Measurements from ENCODE around the gene ASPRV1. TPM values are rescaled to one million over a fixed set of nuclear protein-coding genes. Genes with fewer than 3 reads are reported as not detected.

Gene ASPRV1
- 1 to 10 TPM; 8.2 to 9.2 TPM for total RNA-seq
- 3.5 TPM for polyA plus RNA-seq (ENCODE audit: insufficient read depth, low read depth, low replicate concordance)
- long read RNA-seq, donor 1, partial matches to known transcripts: 0 of 3 reads
- long read RNA-seq, donor 1, other reads (novel, unspliced or antisense): 0 of 3 reads
- long read RNA-seq, donor 2: 0 reads

- Histone ChIP-seq H3K27ac (no peak within 1 kb of the TSS), H3K36me3 (ENCODE audit: low read depth, missing control alignments) (no peaks in the 10 kb centered on the region), H3K9me3 (no peaks in the 10 kb centered on the region), H3K4me1 (no peaks in the 10 kb centered on the region), H3K4me3 (no peak within 1 kb of the TSS), H3K27me3 (no peaks in the 10 kb centered on the region)
- DNase-seq: no peak
- no peak for TF ChIP-seq POLR2A (IDR thresholded peaks at IDR 0.05)
- TF ChIP-seq CTCF (IDR thresholded peaks at IDR 0.05): no peak
- intact Hi-C loops (cut with DNase I; ENCODE audit: low total_unique reads): no loop called here
- 86 to 94% methylated on average over 11 to 14 of the region's 14 CpGs for WGBS, 2 donors
These were observed at the start of gene ASPRV1 for GRCh38 chr2:69961496-69961895. Gene ASPRV1 (minus strand): TSS chr2:69961631. CDS start chr2:69961436, 195 bp downstream.

DNA sequence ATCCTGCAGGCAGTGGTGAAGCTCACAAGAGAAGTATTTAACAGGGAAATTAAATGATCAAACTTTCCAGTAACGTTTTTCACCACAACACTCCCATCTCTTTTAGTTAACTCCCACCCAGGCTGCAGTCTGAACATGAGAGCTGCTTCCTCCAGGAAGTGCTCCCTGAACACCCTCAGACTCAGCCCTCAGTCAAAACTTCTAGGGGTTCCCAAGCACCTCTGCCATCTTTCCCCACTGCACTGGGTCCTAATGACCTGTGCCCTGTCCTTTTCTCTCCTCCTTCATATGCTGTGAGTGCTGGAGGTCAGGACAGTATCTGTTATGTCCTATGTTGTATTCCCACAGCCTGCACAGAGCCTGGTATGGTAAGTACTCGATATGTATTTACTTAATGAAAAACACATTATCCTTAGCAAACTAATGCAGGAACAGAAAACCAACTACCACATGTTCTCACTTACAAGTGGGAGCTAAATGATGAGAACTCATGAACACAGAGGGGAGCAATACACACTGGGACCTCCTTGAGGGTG, 49.2 kb upstream of the ASPRV1 start:
- 63 to 73% methylated on average over 2 of the region's 2 CpGs for WGBS, 2 donors
- H3K9me3 ChIP-seq: no peaks in the 10 kb centered on the region
- intact Hi-C loops (cut with DNase I; ENCODE audit: low total_unique reads): no loop called here

DNA sequence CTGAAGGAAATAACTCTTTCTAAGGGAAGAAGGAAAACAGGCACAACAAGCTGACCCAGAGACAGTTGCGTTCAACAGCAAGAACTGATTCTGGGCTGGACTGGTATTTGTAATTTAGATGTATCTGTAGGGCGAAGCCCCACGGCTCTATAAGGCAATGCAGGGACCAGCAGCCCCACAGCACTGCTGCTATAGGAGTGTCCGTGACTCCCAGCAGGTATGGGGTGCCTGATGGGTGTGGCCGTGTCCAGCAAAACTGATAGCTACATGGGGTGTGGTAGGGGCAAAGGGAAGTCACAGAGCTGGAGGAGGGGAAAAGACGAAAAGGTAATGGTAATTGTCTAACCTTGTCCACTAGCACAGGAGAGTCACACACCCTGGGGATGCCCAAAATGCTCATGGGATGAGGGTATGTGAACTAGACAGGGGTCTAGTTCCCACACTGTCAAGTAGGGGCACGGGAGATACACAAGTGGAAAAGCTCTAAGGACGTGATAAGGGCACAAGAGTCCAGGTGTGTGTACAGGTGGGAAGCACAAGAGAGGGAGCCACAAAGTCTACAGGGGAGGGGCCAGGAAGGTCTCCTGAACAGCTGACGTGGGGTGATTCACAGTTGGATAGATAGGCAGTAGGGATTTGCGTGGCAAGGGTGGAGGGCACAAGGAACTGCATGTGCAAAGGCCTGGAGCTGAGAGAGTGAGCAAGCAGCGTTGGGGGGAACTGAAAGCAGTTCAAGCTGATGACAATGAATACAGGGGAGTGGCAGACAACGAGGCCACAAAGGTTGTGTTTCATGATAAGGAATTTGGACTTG, 48.5 kb upstream of the ASPRV1 start:
- Histone ChIP-seq H3K9me3 (no peaks in the 10 kb centered on the region), H3K27me3 (no peaks in the 10 kb centered on the region), H3K27ac (no peak overlapping the region), H3K36me3 (ENCODE audit: low read depth, missing control alignments) (no peaks in the 10 kb centered on the region), H3K4me1 (no peaks in the 10 kb centered on the region), H3K4me3 (no peak overlapping the region)
- WGBS, 2 donors: 77 to 79% methylated on average over 12 of the region's 12 CpGs
- DNase-seq: peak; percentile 24
- intact Hi-C loops (cut with DNase I; ENCODE audit: low total_unique reads): no loop called here
- no peak for TF ChIP-seq POLR2A (IDR thresholded peaks at IDR 0.05)
- TF ChIP-seq CTCF (IDR thresholded peaks at IDR 0.05): no peak

More for the DNA sequence above, 49.2 kb upstream of the ASPRV1 start:
- no peak for DNase-seq
- Histone ChIP-seq H3K4me3 (no peak overlapping the region), H3K36me3 (ENCODE audit: low read depth, missing control alignments) (no peaks in the 10 kb centered on the region), H3K27me3 (no peaks in the 10 kb centered on the region), H3K4me1 (no peaks in the 10 kb centered on the region), H3K27ac (no peak overlapping the region)
- TF ChIP-seq POLR2A (IDR thresholded peaks at IDR 0.05): no peak
- no peak for TF ChIP-seq CTCF (IDR thresholded peaks at IDR 0.05)

DNA sequence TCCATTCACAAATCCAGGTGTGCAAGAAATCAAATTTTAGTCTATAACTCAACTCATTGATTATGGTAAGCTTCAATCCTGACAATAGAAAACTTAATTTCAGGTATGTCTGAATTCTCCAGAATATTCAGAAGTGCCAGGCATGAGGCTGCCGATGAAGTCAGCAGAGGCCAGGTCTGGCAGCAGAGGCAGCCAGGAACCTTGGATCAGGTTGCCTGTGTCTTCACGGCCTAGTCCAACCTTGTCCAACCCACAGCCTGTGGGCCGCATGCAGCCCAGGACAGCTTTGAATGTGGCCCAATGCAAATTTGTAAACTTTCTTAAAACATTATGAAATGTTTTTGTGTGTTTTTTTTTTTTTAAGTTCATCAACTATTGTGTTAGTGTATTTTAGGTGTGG, 46.9 kb upstream of the ASPRV1 start:
- Histone ChIP-seq H3K36me3 (ENCODE audit: low read depth, missing control alignments) (no peaks in the 10 kb centered on the region), H3K9me3 (no peaks in the 10 kb centered on the region), H3K27ac (no peak overlapping the region), H3K27me3 (no peaks in the 10 kb centered on the region), H3K4me3 (no peak overlapping the region), H3K4me1 (no peaks in the 10 kb centered on the region)
- intact Hi-C loops (cut with DNase I; ENCODE audit: low total_unique reads): no loop called here
- 93 to 95% methylated on average over 3 of the region's 3 CpGs for WGBS, 2 donors
- no peak for DNase-seq
- TF ChIP-seq POLR2A (IDR thresholded peaks at IDR 0.05) (no peak), CTCF (IDR thresholded peaks at IDR 0.05) (no peak)

All from testis (tissue), 5 donors.